ENCODE data around the gene OPRM1. TPM values are rescaled to one million over a fixed set of nuclear protein-coding genes. Genes with fewer than 3 reads are reported as not detected.

The OPRM1 gene
- total RNA-seq, 1 experiment from 2014 or later, result not detected

DNA sequence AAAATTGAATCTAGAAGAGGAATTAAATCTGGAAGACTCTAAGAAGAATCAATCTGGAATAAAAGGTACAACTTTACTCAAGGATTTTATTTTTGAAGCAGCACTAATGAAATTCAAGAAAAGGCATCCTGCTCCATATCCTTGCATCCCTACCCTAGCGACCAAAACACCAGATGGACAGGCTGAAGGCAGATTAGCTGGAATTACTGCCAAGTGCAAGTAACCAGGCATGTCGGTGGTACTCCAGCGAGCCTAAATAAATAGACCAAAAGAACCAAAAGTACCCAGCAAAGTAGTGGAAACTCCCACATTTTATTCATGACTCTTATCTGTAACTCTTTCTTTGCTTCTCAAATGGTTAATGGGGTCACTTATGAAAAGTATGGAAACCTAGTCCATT, 21.0 kb downstream of the OPRM1 start:
- in situ Hi-C loops (cut with HindIII; ENCODE audit: low pct_unique_long_range_greater_than_20kb, low sequenced_read_pairs), result no loop called here
- DNase-seq (ENCODE audit: low read depth, low spot score) (no peak), ATAC-seq (no peak)
- no TSS peak for BruUV-seq (replicated peaks)
- no peaks in the 10 kb centered on the region for H3K36me3 ChIP-seq (ENCODE audit: control insufficient read depth, insufficient read depth, low read length)
- H3K4me3 ChIP-seq (ENCODE audit: low read depth in 2 of 2, low read length in 2 of 2), result no peak overlapping the region
- no peaks in the 10 kb centered on the region for H3K27me3 ChIP-seq (ENCODE audit: control insufficient read depth, insufficient read depth, low read length)
- CTCF ChIA-PET, result no interaction called here
- no peaks in the 10 kb centered on the region for H3K4me1 ChIP-seq (ENCODE audit: control insufficient read depth, insufficient read depth, low read length)
- POLR2A ChIA-PET, result no interaction called here
- no peak for TF ChIP-seq SIN3A (IDR thresholded peaks at IDR 0.05; ENCODE audit: borderline replicate concordance, insufficient read depth, low read depth, low read length)
- TF ChIP-seq, protein P1, sequence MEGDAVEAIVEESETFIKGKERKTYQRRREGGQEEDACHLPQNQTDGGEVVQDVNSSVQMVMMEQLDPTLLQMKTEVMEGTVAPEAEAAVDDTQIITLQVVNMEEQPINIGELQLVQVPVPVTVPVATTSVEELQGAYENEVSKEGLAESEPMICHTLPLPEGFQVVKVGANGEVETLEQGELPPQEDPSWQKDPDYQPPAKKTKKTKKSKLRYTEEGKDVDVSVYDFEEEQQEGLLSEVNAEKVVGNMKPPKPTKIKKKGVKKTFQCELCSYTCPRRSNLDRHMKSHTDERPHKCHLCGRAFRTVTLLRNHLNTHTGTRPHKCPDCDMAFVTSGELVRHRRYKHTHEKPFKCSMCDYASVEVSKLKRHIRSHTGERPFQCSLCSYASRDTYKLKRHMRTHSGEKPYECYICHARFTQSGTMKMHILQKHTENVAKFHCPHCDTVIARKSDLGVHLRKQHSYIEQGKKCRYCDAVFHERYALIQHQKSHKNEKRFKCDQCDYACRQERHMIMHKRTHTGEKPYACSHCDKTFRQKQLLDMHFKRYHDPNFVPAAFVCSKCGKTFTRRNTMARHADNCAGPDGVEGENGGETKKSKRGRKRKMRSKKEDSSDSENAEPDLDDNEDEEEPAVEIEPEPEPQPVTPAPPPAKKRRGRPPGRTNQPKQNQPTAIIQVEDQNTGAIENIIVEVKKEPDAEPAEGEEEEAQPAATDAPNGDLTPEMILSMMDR (IDR thresholded peaks at IDR 0.05), result no peak
- TF ChIP-seq TCF7L2 (IDR thresholded peaks at IDR 0.05; ENCODE audit: low read depth, low read length), result no peak
- TF ChIP-seq, protein P2, sequence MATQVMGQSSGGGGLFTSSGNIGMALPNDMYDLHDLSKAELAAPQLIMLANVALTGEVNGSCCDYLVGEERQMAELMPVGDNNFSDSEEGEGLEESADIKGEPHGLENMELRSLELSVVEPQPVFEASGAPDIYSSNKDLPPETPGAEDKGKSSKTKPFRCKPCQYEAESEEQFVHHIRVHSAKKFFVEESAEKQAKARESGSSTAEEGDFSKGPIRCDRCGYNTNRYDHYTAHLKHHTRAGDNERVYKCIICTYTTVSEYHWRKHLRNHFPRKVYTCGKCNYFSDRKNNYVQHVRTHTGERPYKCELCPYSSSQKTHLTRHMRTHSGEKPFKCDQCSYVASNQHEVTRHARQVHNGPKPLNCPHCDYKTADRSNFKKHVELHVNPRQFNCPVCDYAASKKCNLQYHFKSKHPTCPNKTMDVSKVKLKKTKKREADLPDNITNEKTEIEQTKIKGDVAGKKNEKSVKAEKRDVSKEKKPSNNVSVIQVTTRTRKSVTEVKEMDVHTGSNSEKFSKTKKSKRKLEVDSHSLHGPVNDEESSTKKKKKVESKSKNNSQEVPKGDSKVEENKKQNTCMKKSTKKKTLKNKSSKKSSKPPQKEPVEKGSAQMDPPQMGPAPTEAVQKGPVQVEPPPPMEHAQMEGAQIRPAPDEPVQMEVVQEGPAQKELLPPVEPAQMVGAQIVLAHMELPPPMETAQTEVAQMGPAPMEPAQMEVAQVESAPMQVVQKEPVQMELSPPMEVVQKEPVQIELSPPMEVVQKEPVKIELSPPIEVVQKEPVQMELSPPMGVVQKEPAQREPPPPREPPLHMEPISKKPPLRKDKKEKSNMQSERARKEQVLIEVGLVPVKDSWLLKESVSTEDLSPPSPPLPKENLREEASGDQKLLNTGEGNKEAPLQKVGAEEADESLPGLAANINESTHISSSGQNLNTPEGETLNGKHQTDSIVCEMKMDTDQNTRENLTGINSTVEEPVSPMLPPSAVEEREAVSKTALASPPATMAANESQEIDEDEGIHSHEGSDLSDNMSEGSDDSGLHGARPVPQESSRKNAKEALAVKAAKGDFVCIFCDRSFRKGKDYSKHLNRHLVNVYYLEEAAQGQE (IDR thresholded peaks at IDR 0.05; ENCODE audit: insufficient read depth in 1 of 2, low read depth in 2 of 2, low read length in 1 of 2), result no peak
- TF ChIP-seq POLR2AphosphoS5 (IDR thresholded peaks at IDR 0.05; ENCODE audit: low read depth, low read length), result no peak
- no peak overlapping the region for H3K27ac ChIP-seq (ENCODE audit: low read length)
- H3K9me3 ChIP-seq (ENCODE audit: control insufficient read depth, insufficient read depth, low read depth, low read length), result no peaks in the 10 kb centered on the region
- intact Hi-C loops (cut with micrococcal nuclease; ENCODE audit: unreplicated experiment), result no loop called here

DNA sequence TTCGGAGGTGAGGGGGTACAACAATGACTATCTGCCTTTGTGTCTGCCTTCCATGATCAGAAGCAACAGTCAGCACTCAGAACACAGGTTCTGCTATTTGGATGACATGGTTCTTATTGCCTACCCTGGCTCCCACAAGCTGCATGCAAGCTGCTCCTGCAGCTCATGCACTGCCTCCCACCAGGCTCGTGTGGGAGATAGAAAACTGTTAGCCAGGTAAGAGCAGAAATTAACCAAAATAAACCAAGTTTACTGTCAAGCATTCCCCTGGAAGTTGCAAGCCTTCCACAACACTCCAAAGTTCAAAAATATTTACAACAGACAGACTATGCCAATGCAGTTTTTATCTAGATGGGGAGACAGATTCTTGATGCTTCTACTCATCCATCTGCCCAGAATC, 31.0 kb downstream of the OPRM1 start:
- ATAC-seq (no peak), DNase-seq (ENCODE audit: low read depth, low spot score) (no peak)
- no TSS peak for BruUV-seq (replicated peaks)
- POLR2A ChIA-PET, result no interaction called here
- Histone ChIP-seq H3K4me3 (ENCODE audit: low read depth in 2 of 2, low read length in 2 of 2) (no peak overlapping the region), H3K9me3 (ENCODE audit: control insufficient read depth, insufficient read depth, low read depth, low read length) (no peaks in the 10 kb centered on the region), H3K27me3 (ENCODE audit: control insufficient read depth, insufficient read depth, low read length) (no peaks in the 10 kb centered on the region), H3K4me1 (ENCODE audit: control insufficient read depth, insufficient read depth, low read length) (no peaks in the 10 kb centered on the region), H3K27ac (ENCODE audit: low read length) (no peak overlapping the region), H3K36me3 (ENCODE audit: control insufficient read depth, insufficient read depth, low read length) (no peaks in the 10 kb centered on the region)
- TF ChIP-seq, protein P2 (IDR thresholded peaks at IDR 0.05; ENCODE audit: insufficient read depth in 1 of 2, low read depth in 2 of 2, low read length in 1 of 2), result no peak
- no peak for TF ChIP-seq TCF7L2 (IDR thresholded peaks at IDR 0.05; ENCODE audit: low read depth, low read length)
- no peak for TF ChIP-seq POLR2AphosphoS5 (IDR thresholded peaks at IDR 0.05; ENCODE audit: low read depth, low read length)
- TF ChIP-seq SIN3A (IDR thresholded peaks at IDR 0.05; ENCODE audit: borderline replicate concordance, insufficient read depth, low read depth, low read length), result no peak
- TF ChIP-seq, protein P1 (IDR thresholded peaks at IDR 0.05), result no peak
- CTCF ChIA-PET, result no interaction called here
- intact Hi-C loops (cut with micrococcal nuclease; ENCODE audit: unreplicated experiment) (no loop called here), in situ Hi-C loops (cut with HindIII; ENCODE audit: low pct_unique_long_range_greater_than_20kb, low sequenced_read_pairs) (no loop called here)
